HL-60 (cell line): ENCODE results near the gene LDB2.

Experiments
- CTCF ChIP-seq: IDR thresholded peaks from one replicate; pipeline ENCODE4 v1.5.1; 2011; ENCODE audit warnings: low read length, control low read depth, inconsistent platforms; ENCODE audit not compliant: insufficient read depth
- GABPA ChIP-seq: IDR thresholded peaks from 2 replicates; pipeline ENCODE4 v1.6.1; 2012; ENCODE audit warnings: low read depth
- POLR2AphosphoS5 ChIP-seq: IDR thresholded peaks from 2 replicates; pipeline ENCODE4 v1.6.1; 2012; ENCODE audit warnings: low read depth
- REST ChIP-seq: IDR thresholded peaks from 2 replicates; pipeline ENCODE4 v1.6.1; 2012; ENCODE audit warnings: low read depth; ENCODE audit not compliant: insufficient replicate concordance

- TF ChIP-seq CTCF (no peak), POLR2AphosphoS5 (no peak), GABPA (no peak), REST (no peak)
These were observed 40.1 kb downstream of the LDB2 start for GRCh38 chr4:16858275-16858752.
